H9 (cell line): ENCODE measurements around the gene RHEBL1. TPM values are rescaled to one million over a fixed set of nuclear protein-coding genes. Genes with fewer than 3 reads are reported as not detected.

Source experiments
- DNase-seq: peaks from one replicate; pipeline ENCODE4 v3.0.0-alpha.2; 2017
- H2AFZ ChIP-seq: one replicate; pipeline ENCODE4 v1.6.1; 2013; ENCODE audit warnings: mild to moderate bottlenecking, low read length, control low read depth, moderate library complexity
- H2AK5ac ChIP-seq: 2 replicates; pipeline ENCODE4 v1.6.1; 2013; ENCODE audit warnings: low read length, control low read depth, mixed read lengths; ENCODE audit not compliant: insufficient read length
- H2BK120ac ChIP-seq: one replicate; pipeline ENCODE4 v1.6.1; 2013; ENCODE audit warnings: low read depth, mild to moderate bottlenecking, low read length, control low read depth, inconsistent platforms; ENCODE audit not compliant: poor library complexity, severe bottlenecking
- H2BK12ac ChIP-seq: 2 replicates; pipeline ENCODE4 v1.6.1; 2013; ENCODE audit warnings: low read length, control low read depth, mixed read lengths, low read depth; ENCODE audit not compliant: insufficient read length
- H2BK15ac ChIP-seq: 2 replicates; pipeline ENCODE4 v1.6.1; 2013; ENCODE audit warnings: low read depth, low read length, control low read depth
- H2BK20ac ChIP-seq: one replicate; pipeline ENCODE4 v1.6.1; 2013; ENCODE audit warnings: low read depth, mild to moderate bottlenecking, low read length, control low read depth, inconsistent platforms; ENCODE audit not compliant: poor library complexity, severe bottlenecking
- H2BK5ac ChIP-seq: 2 replicates; pipeline ENCODE4 v1.6.1; 2013; ENCODE audit warnings: low read length, control low read depth, mixed read lengths; ENCODE audit not compliant: insufficient read length
- H3K14ac ChIP-seq: 2 replicates; pipeline ENCODE4 v1.6.1; 2013; ENCODE audit warnings: low read length, control low read depth; ENCODE audit not compliant: insufficient read depth
- H3K18ac ChIP-seq: 2 replicates; pipeline ENCODE4 v1.6.1; 2013; ENCODE audit warnings: low read depth, mild to moderate bottlenecking, mixed read lengths, low read length, control low read depth; ENCODE audit not compliant: insufficient read length
- H3K23ac ChIP-seq: 2 replicates; pipeline ENCODE4 v1.6.1; 2013; ENCODE audit warnings: low read length, control low read depth, mixed read lengths, low read depth; ENCODE audit not compliant: insufficient read length
- H3K23me2 ChIP-seq: 2 replicates; pipeline ENCODE4 v1.6.1; 2013; ENCODE audit warnings: low read depth, mild to moderate bottlenecking, mixed read lengths, low read length, control low read depth; ENCODE audit not compliant: insufficient read length, poor library complexity, severe bottlenecking
- H3K27ac ChIP-seq: 2 replicates; pipeline ENCODE4 v1.5.1; 2013; ENCODE audit warnings: low read length, control low read depth, mixed read lengths, low read depth; ENCODE audit not compliant: insufficient read length
- H3K27me3 ChIP-seq: 2 replicates; pipeline ENCODE4 v1.6.1; 2013; ENCODE audit warnings: low read length, control low read depth, inconsistent platforms; ENCODE audit not compliant: insufficient read depth
- H3K4ac ChIP-seq: 2 replicates; pipeline ENCODE4 v1.6.1; 2013; ENCODE audit warnings: low read depth, mild to moderate bottlenecking, control low read depth, inconsistent platforms, low read length, moderate library complexity
- H3K4me1 ChIP-seq: 2 replicates; pipeline ENCODE4 v1.6.1; 2013; ENCODE audit warnings: low read length, control low read depth, inconsistent platforms; ENCODE audit not compliant: insufficient read depth
- H3K4me2 ChIP-seq: 2 replicates; pipeline ENCODE4 v1.6.1; 2013; ENCODE audit warnings: low read length, control low read depth, mixed read lengths; ENCODE audit not compliant: insufficient read length, insufficient read depth
- H3K56ac ChIP-seq: 2 replicates; pipeline ENCODE4 v1.6.1; 2013; ENCODE audit warnings: low read depth, mild to moderate bottlenecking, mixed read lengths, low read length, control low read depth; ENCODE audit not compliant: insufficient read length
- H3K79me1 ChIP-seq: 2 replicates; pipeline ENCODE4 v1.6.1; 2013; ENCODE audit warnings: low read depth, mild to moderate bottlenecking, moderate library complexity, low read length, control low read depth, inconsistent platforms; ENCODE audit not compliant: insufficient read depth, poor library complexity, severe bottlenecking
- H3K79me2 ChIP-seq: 2 replicates; pipeline ENCODE4 v1.6.1; 2013; ENCODE audit warnings: low read length, control low read depth, inconsistent platforms; ENCODE audit not compliant: insufficient read depth
- H3K9ac ChIP-seq: 2 replicates; pipeline ENCODE4 v1.6.1; 2013; ENCODE audit warnings: low read length, control low read depth, mixed read lengths; ENCODE audit not compliant: insufficient read length; ENCODE audit errors: extremely low read depth
- H3K9me3 ChIP-seq: one replicate; pipeline ENCODE4 v1.6.1; 2013; ENCODE audit warnings: low read depth, low read length, inconsistent platforms; ENCODE audit not compliant: control insufficient read depth
- H3T11ph ChIP-seq: one replicate; pipeline ENCODE4 v1.6.1; 2013; ENCODE audit warnings: mild to moderate bottlenecking, low read length, control low read depth, inconsistent platforms
- H4K20me1 ChIP-seq: one replicate; pipeline ENCODE4 v1.6.1; 2013; ENCODE audit not compliant: control insufficient read depth, insufficient read length, insufficient read depth
- H4K5ac ChIP-seq: 2 replicates; pipeline ENCODE4 v1.6.1; 2013; ENCODE audit warnings: low read depth, mild to moderate bottlenecking, mixed read lengths, low read length, control low read depth; ENCODE audit not compliant: insufficient read length
- H4K8ac ChIP-seq: replicated peaks from 2 replicates; pipeline ENCODE4 v1.6.1; 2013; ENCODE audit warnings: low read length, control low read depth, mixed read lengths, low read depth; ENCODE audit not compliant: insufficient read length
- H4K91ac ChIP-seq: 2 replicates; pipeline ENCODE4 v1.6.1; 2013; ENCODE audit warnings: low read depth, mild to moderate bottlenecking, moderate library complexity, mixed read lengths, low read length, control low read depth; ENCODE audit not compliant: insufficient read length
- H3K27ac Mint-ChIP-seq, 3 experiments: 2 replicates in 2 of 3; 3 replicates in 1 of 3; pipeline ENCODE4 v1.8.0; 2020 to 2021; ENCODE audit warnings: mixed read lengths in 3 of 3, mild to moderate bottlenecking in 1 of 3, moderate library complexity in 1 of 3
- H3K27me3 Mint-ChIP-seq: 2 replicates; pipeline ENCODE4 v1.8.0; 2021; ENCODE audit warnings: low read depth, mild to moderate bottlenecking, moderate library complexity, mixed read lengths
- H3K36me3 Mint-ChIP-seq, 3 experiments: 2 replicates in 2 of 3; 3 replicates in 1 of 3; pipeline ENCODE4 v1.8.0; 2020 to 2021; ENCODE audit warnings: low read depth in 3 of 3, mixed read lengths in 3 of 3; ENCODE audit not compliant: insufficient read depth in 1 of 3
- H3K4me1 Mint-ChIP-seq, 2 experiments: 2 replicates each; pipeline ENCODE4 v1.8.0; 2020; ENCODE audit warnings: mixed read lengths in 2 of 2
- H3K4me3 Mint-ChIP-seq, 2 experiments: 2 replicates in 1 of 2; 3 replicates in 1 of 2; pipeline ENCODE4 v1.8.0; 2020 to 2021; ENCODE audit warnings: mild to moderate bottlenecking in 2 of 2, mixed read lengths in 2 of 2, moderate library complexity in 1 of 2
- H3K9me3 Mint-ChIP-seq, 2 experiments: 2 replicates in 1 of 2; 3 replicates in 1 of 2; pipeline ENCODE4 v1.8.0; 2020; ENCODE audit warnings: mild to moderate bottlenecking in 2 of 2, mixed read lengths in 2 of 2, moderate library complexity in 1 of 2
- WGBS: extraction: QIAGEN DNeasy Blood & Tissue Kit; methylation state at CpG from one replicate; pipeline ENCODE4 v1.1.7; 2013; ENCODE audit warnings: missing lambda C conversion rate, low lambda C conversion rate, mixed read lengths; ENCODE audit not compliant: insufficient read length; ENCODE audit errors: extremely low coverage; 5-methylcytosine and 5-hydroxymethylcytosine counted together
- total RNA-seq: library from RNA; stranded (reverse); gene quantifications from 2 replicates; pipeline ENCODE4 v1.2.1, GENCODE V29; 2021
- TF ChIP-seq, protein P1 (sequence below): fragments of 200-600 bp; sonication (generic); conservative IDR thresholded peaks from 3 replicates; pipeline ENCODE4 v1.8.0; 2021; ENCODE audit warnings: antibody characterized with exemption, mild to moderate bottlenecking

RHEBL1 gene
- total RNA-seq, 1 experiment from 2014 or later, result 4.0 TPM

DNA sequence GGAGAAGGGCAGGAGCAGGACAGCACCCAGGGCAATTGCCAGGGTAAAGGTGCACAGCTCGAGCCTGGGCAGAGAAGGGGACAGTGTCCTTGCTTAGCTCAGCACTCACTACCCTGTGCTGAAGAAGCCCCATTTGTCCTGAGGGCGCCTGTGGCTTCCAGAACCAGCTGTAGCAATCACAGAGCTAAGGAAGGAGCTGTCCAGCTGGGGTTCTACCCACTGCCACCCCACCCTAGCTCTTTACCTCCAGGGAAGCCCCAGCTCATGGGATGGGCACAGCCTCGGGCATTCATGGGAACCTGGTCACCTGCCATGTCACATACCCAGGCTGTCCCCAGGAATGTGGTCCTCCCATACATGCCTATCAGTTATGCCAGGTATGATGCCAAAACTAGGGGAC lies 35.0 kb upstream of the RHEBL1 start:
- Mint-ChIP-seq H3K36me3 (peaks cover 4 to 54% (median 45%) of the 10 kb centered on the region in 3 experiments), H3K9me3 (no peaks in the 10 kb centered on the region), H3K4me3 (no peak overlapping the region), H3K27me3 (no peaks in the 10 kb centered on the region), H3K4me1 (peaks cover 18 to 26% of the 10 kb centered on the region in 2 experiments), H3K27ac (no peak overlapping the region; a peak in 1 of 7 replicates)
- Histone ChIP-seq H3K9ac (no peak overlapping the region), H2AFZ (no peak overlapping the region), H2BK120ac (no peak overlapping the region), H2BK20ac (no peak overlapping the region), H2BK12ac (no peak overlapping the region), H4K8ac (no peak overlapping the region), H3K14ac (no peak overlapping the region), H2BK15ac (no peak overlapping the region), H3K9me3 (no peaks in the 10 kb centered on the region), H2BK5ac (no peak overlapping the region), H3K27me3 (no peaks in the 10 kb centered on the region), H3K27ac (no peak overlapping the region), H3K79me1 (peaks cover 6% of the 10 kb centered on the region), H3K79me2 (peaks cover 1% of the 10 kb centered on the region; the same call in 1 of the 2 replicates), H2AK5ac (no peak overlapping the region), H3K4me1 (peaks cover 5% of the 10 kb centered on the region; the same call in 1 of the 2 replicates), H3K56ac (no peak overlapping the region), H3T11ph (no peak overlapping the region), H3K18ac (no peak overlapping the region), H3K4ac (no peak overlapping the region), H4K91ac (no peak overlapping the region), H4K20me1 (no peaks in the 10 kb centered on the region), H3K23ac (no peak overlapping the region), H3K23me2 (peaks cover 6% of the 10 kb centered on the region), H4K5ac (no peak overlapping the region), H3K4me2 (no peak overlapping the region)
- no CpG with 5 or more reads among the region's 3 CpGs for WGBS
- TF ChIP-seq, protein P1, sequence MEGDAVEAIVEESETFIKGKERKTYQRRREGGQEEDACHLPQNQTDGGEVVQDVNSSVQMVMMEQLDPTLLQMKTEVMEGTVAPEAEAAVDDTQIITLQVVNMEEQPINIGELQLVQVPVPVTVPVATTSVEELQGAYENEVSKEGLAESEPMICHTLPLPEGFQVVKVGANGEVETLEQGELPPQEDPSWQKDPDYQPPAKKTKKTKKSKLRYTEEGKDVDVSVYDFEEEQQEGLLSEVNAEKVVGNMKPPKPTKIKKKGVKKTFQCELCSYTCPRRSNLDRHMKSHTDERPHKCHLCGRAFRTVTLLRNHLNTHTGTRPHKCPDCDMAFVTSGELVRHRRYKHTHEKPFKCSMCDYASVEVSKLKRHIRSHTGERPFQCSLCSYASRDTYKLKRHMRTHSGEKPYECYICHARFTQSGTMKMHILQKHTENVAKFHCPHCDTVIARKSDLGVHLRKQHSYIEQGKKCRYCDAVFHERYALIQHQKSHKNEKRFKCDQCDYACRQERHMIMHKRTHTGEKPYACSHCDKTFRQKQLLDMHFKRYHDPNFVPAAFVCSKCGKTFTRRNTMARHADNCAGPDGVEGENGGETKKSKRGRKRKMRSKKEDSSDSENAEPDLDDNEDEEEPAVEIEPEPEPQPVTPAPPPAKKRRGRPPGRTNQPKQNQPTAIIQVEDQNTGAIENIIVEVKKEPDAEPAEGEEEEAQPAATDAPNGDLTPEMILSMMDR, result no peak
- no peak for DNase-seq
